ENCODE results near the gene FSHR.

GRCh38 chr2:49146401-49146800 is 7.9 kb downstream of the FSHR start:
- TF ChIP-seq, protein P1, sequence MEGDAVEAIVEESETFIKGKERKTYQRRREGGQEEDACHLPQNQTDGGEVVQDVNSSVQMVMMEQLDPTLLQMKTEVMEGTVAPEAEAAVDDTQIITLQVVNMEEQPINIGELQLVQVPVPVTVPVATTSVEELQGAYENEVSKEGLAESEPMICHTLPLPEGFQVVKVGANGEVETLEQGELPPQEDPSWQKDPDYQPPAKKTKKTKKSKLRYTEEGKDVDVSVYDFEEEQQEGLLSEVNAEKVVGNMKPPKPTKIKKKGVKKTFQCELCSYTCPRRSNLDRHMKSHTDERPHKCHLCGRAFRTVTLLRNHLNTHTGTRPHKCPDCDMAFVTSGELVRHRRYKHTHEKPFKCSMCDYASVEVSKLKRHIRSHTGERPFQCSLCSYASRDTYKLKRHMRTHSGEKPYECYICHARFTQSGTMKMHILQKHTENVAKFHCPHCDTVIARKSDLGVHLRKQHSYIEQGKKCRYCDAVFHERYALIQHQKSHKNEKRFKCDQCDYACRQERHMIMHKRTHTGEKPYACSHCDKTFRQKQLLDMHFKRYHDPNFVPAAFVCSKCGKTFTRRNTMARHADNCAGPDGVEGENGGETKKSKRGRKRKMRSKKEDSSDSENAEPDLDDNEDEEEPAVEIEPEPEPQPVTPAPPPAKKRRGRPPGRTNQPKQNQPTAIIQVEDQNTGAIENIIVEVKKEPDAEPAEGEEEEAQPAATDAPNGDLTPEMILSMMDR (IDR thresholded peaks at IDR 0.05; ENCODE audit: low read depth, low read length, missing input control), result no peak
- TF ChIP-seq YY1 (IDR thresholded peaks at IDR 0.05), result no peak
- TF ChIP-seq GABPA (IDR thresholded peaks at IDR 0.05 in 1 of 2, conservative IDR thresholded peaks at IDR 0.05 in 1 of 2), result no peak
- no peak for TF ChIP-seq TAF1 (conservative IDR thresholded peaks at IDR 0.05)
- no peak for TF ChIP-seq ATF3 (IDR thresholded peaks at IDR 0.05)
- TF ChIP-seq RXRA (IDR thresholded peaks at IDR 0.05), result no peak
- TF ChIP-seq NR2F2 (IDR thresholded peaks at IDR 0.05), result no peak
- no peak for TF ChIP-seq SP1 (IDR thresholded peaks at IDR 0.05)
- no peak for TF ChIP-seq RAD21 (IDR thresholded peaks at IDR 0.05)
- no peak for TF ChIP-seq JUND (IDR thresholded peaks at IDR 0.05)
